ENCODE measurements around the gene PPIL4.
A peak's percentile ranks its signal among the peaks of the same experiment; 100 is the strongest.

DNA sequence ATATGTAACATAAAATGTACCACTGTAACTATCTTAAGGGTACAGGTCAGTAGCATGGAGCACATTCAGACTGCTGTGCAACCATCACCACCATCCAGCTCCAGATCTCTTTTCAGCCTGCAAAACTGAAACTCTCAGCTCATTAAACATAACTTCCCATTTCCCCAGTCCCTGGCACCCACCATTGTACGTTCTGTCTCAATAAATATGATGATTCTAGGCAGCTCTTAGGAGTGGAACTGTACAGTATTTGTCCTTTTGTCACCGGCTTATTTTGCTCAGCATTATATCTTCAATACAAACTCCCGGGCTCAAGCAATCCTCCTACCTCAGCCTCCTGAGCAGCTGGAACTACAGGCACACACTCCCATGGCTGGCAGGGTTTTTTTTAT, 62.5 kb downstream of the PPIL4 start:
- TF ChIP-seq SP1 (IDR thresholded peaks at IDR 0.05; ENCODE audit: low read depth, low read length) = no peak
- TF ChIP-seq EZH2 (IDR thresholded peaks at IDR 0.05; ENCODE audit: borderline replicate concordance, control insufficient read depth, low read depth, low read length) = no peak
- TF ChIP-seq NR2C2 (IDR thresholded peaks at IDR 0.05; ENCODE audit: borderline replicate concordance, control insufficient read depth, insufficient read length, low read depth) = no peak
- TF ChIP-seq CHD2 (IDR thresholded peaks at IDR 0.05; ENCODE audit: borderline replicate concordance, low read depth, low read length) = 0 out of 2 replicates have a peak, but pooled peaks have one; percentile 1
- TF ChIP-seq SKIL (IDR thresholded peaks at IDR 0.05; ENCODE audit: low read depth, poor library complexity, severe bottlenecking) = peak; percentile 4
- TF ChIP-seq CBFB (IDR thresholded peaks at IDR 0.05; ENCODE audit: low read depth) = no peak
- no peak for TF ChIP-seq CREB1 (IDR thresholded peaks at IDR 0.05; ENCODE audit: low read depth)
- no peak for TF ChIP-seq RELA (IDR thresholded peaks at IDR 0.05; ENCODE audit: borderline replicate concordance, partially characterized antibody)
- TF ChIP-seq GABPA (IDR thresholded peaks at IDR 0.05; ENCODE audit: low read depth) = no peak
- TF ChIP-seq RFX5 (IDR thresholded peaks at IDR 0.05; ENCODE audit: low read depth, low read length) = no peak
- TF ChIP-seq ZNF384 (IDR thresholded peaks at IDR 0.05; ENCODE audit: borderline replicate concordance, low read depth, low read length) = no peak
- peak; percentile 61 for TF ChIP-seq POLR2AphosphoS5 (IDR thresholded peaks at IDR 0.05; ENCODE audit: low read length)
- TF ChIP-seq MXI1 (IDR thresholded peaks at IDR 0.05; ENCODE audit: low read depth, low read length) = no peak
